K562 (cell line): ENCODE measurements around the gene LMO2. TPM values are rescaled to one million over a fixed set of nuclear protein-coding genes. Genes with fewer than 3 reads are reported as not detected.

ENCODE experiments used
- ARID3A ChIP-seq: IDR thresholded peaks from 2 replicates; pipeline ENCODE4 v1.6.1; 2012; ENCODE audit warnings: low read depth, low read length, improper control_type of control experiment, borderline replicate concordance
- ETV5 ChIP-seq: sonication (generic); formaldehyde crosslinking; IDR thresholded peaks from 2 replicates; pipeline ENCODE4 v1.4.0; 2020; ENCODE audit warnings: low read depth, mild to moderate bottlenecking, missing genetic modification reagents
- IRF1 ChIP-seq: sonication (generic); formaldehyde crosslinking; IDR thresholded peaks from 2 replicates; pipeline ENCODE4 v1.8.0; 2022; ENCODE audit warnings: missing genetic modification reagents, mild to moderate bottlenecking, borderline replicate concordance
- KLF16 ChIP-seq: IDR thresholded peaks from 2 replicates; pipeline ENCODE4 v1.6.1; 2016; ENCODE audit warnings: antibody characterized with exemption
- MLLT1 ChIP-seq, 2 experiments: fragments of 450-650 bp; IDR thresholded peaks; 2 replicates each; pipeline ENCODE4 v1.6.1; 2016
- NFE2 ChIP-seq: IDR thresholded peaks from 2 replicates; pipeline ENCODE4 v1.6.1; 2014; ENCODE audit warnings: antibody characterized with exemption, low read depth
- PHB ChIP-seq: fragments of 250-450 bp; sonication (Bioruptor Pico); IDR thresholded peaks from 2 replicates; pipeline ENCODE4 v1.5.0; 2021
- TBP ChIP-seq: optimal IDR thresholded peaks from 2 replicates; pipeline ENCODE3; 2011; ENCODE audit warnings: low read depth, low read length, improper control_type of control experiment
- polyA plus RNA-seq, 8 experiments: library from polyadenylated mRNA; depleted of rRNA in 4 of 8; stranded (reverse) in 5 of 8; unstranded in 3 of 8; fragments of >200 nt; fragmentation: Nextera tagmentation in 2 of 8; fragmentation: Illumina TruSeq in 1 of 8; extraction: Ambion mirVana in 2 of 8; extraction: Trizol in 1 of 8; gene quantifications; 2 replicates each; pipeline versions ENCODE4 v1.2.1 to v1.2.3, GENCODE V29; 2011 to 2014; ENCODE audit warnings: inconsistent platforms in 1 of 8, missing spikeins in 1 of 8
- total RNA-seq, 7 experiments: library from RNA; depleted of rRNA in 6 of 7; stranded (reverse); fragments of >200 nt in 6 of 7; fragmentation: Illumina TruSeq in 2 of 7; extraction: Trizol in 2 of 7; gene quantifications; 2 replicates each; pipeline versions ENCODE4 v1.2.1 to v1.2.3, GENCODE V29; 2011 to 2021; ENCODE audit warnings: low replicate concordance in 1 of 7

LMO2 gene
- total and polyA plus RNA-seq, 9 of the 15 experiments (the other 6 are each of a cell fraction or from before 2014, with no cell fraction given): 6.9 to 126 (median 91.5) TPM

- TF ChIP-seq IRF1 (CRISPR knock-in tag) (no peak), MLLT1 (IDR thresholded peaks at IDR 0.05) (0 out of 4 replicates have a peak, but pooled peaks of 1 of the 2 experiments have one; percentile 22), PHB (CRISPR knock-in tag) (no peak), ETV5 (CRISPR knock-in tag) (peak; percentile 76), TBP (peak; percentile 33), KLF16 (peak; percentile 66; the same call in 1 of the 2 replicates), NFE2 (peak; percentile 42; the same call in 1 of the 2 replicates), ARID3A (0 out of 2 replicates have a peak, but pooled peaks have one; percentile 57)
- TF ChIP-seq, all 486 proteins: peak for 119
Measured at GRCh38 chr11:33936725-33937604, 45.1 kb upstream of the LMO2 start (continued).
